GM23338 (cell line): Measurements from ENCODE around the gene LPGAT1. TPM values are rescaled to one million over a fixed set of nuclear protein-coding genes. Genes with fewer than 3 reads are reported as not detected.

Source experiments
- ATAC-seq: fragments of 200-7000 bp; cut with Tn5 transposase; 3 replicates; pipeline ENCODE4 v1.9.1; 2020
- DNase-seq: peaks from one replicate; pipeline ENCODE4 v3.0.0-alpha.2; 2015; ENCODE audit warnings: low spot score
- H2AFZ ChIP-seq: fragments of 200-600 bp; sonication (generic); 2 replicates; pipeline ENCODE4 v1.8.0; 2016; ENCODE audit warnings: antibody characterized with exemption, mild to moderate bottlenecking, moderate library complexity
- H3F3A ChIP-seq: fragments of 200-600 bp; sonication (generic); replicated peaks from 2 replicates; pipeline ENCODE4 v1.8.0; 2017; ENCODE audit warnings: antibody characterized with exemption, mixed run types, low read depth
- H3K27ac ChIP-seq: fragments of 200-600 bp; sonication (generic); 2 replicates; pipeline ENCODE4 v1.6.1; 2016; ENCODE audit warnings: low read depth
- H3K27me3 ChIP-seq: fragments of 200-600 bp; sonication (generic); 2 replicates; pipeline ENCODE4 v1.8.0; 2016; ENCODE audit warnings: mild to moderate bottlenecking, mixed run types, moderate library complexity; ENCODE audit not compliant: insufficient read depth
- H3K36me3 ChIP-seq: fragments of 200-600 bp; sonication (generic); 2 replicates; pipeline ENCODE4 v1.8.0; 2016; ENCODE audit warnings: mild to moderate bottlenecking; ENCODE audit not compliant: insufficient read depth
- H3K4me1 ChIP-seq: fragments of 200-600 bp; sonication (generic); 2 replicates; pipeline ENCODE4 v1.8.0; 2016; ENCODE audit warnings: mild to moderate bottlenecking, moderate library complexity; ENCODE audit not compliant: insufficient read depth
- H3K4me2 ChIP-seq: fragments of 200-600 bp; sonication (generic); 2 replicates; pipeline ENCODE4 v1.7.1; 2017; ENCODE audit warnings: mixed run types
- H3K4me3 ChIP-seq: fragments of 200-600 bp; sonication (generic); 2 replicates; pipeline ENCODE4 v1.6.1; 2016; ENCODE audit warnings: mixed run types
- H3K79me2 ChIP-seq: fragments of 200-600 bp; sonication (generic); replicated peaks from 2 replicates; pipeline ENCODE4 v1.8.0; 2017; ENCODE audit warnings: mild to moderate bottlenecking; ENCODE audit not compliant: insufficient read depth
- H3K9me2 ChIP-seq: fragments of 200-600 bp; sonication (generic); 2 replicates; pipeline ENCODE4 v1.8.0; 2017; ENCODE audit not compliant: insufficient read depth
- H4K20me1 ChIP-seq: fragments of 200-600 bp; sonication (generic); replicated peaks from 2 replicates; pipeline ENCODE4 v1.8.0; 2017; ENCODE audit warnings: mild to moderate bottlenecking; ENCODE audit not compliant: insufficient read depth
- H3K27ac Mint-ChIP-seq: 2 replicates; pipeline ENCODE4 v1.8.0; 2020; ENCODE audit warnings: inconsistent platforms, mild to moderate bottlenecking, moderate library complexity, mixed read lengths
- H3K27me3 Mint-ChIP-seq: 3 replicates; pipeline ENCODE4 v1.8.0; 2022; ENCODE audit warnings: low read depth, mild to moderate bottlenecking, moderate library complexity, mixed read lengths, inconsistent platforms; ENCODE audit not compliant: insufficient read depth, poor library complexity
- H3K36me3 Mint-ChIP-seq: 3 replicates; pipeline ENCODE4 v1.8.0; 2021; ENCODE audit warnings: low read depth, mild to moderate bottlenecking, inconsistent platforms, moderate library complexity, mixed read lengths
- H3K4me1 Mint-ChIP-seq: 3 replicates; pipeline ENCODE4 v1.8.0; 2020; ENCODE audit warnings: mild to moderate bottlenecking, inconsistent platforms, mixed read lengths
- H3K4me3 Mint-ChIP-seq: 3 replicates; pipeline ENCODE4 v1.8.0; 2021; ENCODE audit warnings: moderate library complexity, mild to moderate bottlenecking, inconsistent platforms, mixed read lengths
- H3K9me3 Mint-ChIP-seq: 3 replicates; pipeline ENCODE4 v1.8.0; 2020; ENCODE audit warnings: moderate library complexity, mild to moderate bottlenecking, inconsistent platforms, mixed read lengths
- EZH2 ChIP-seq: fragments of 200-600 bp; sonication (generic); IDR thresholded peaks from one replicate; pipeline ENCODE4 v1.8.0; 2017; ENCODE audit warnings: antibody characterized with exemption, mild to moderate bottlenecking, low read depth; ENCODE audit not compliant: unreplicated experiment
- EZH2phosphoT487 ChIP-seq: fragments of 200-600 bp; sonication (generic); IDR thresholded peaks from one replicate; pipeline ENCODE4 v1.8.1; 2018; ENCODE audit warnings: antibody characterized with exemption; ENCODE audit not compliant: unreplicated experiment
- JUNB ChIP-seq: IDR thresholded peaks from one replicate; pipeline ENCODE4 v1.6.1; 2016; ENCODE audit warnings: antibody characterized with exemption; ENCODE audit not compliant: unreplicated experiment
- NANOG ChIP-seq: IDR thresholded peaks from 2 replicates; pipeline ENCODE4 v1.6.1; 2016; ENCODE audit warnings: antibody characterized with exemption, borderline replicate concordance
- STAT1 ChIP-seq: IDR thresholded peaks from one replicate; pipeline ENCODE4 v1.6.1; 2016; ENCODE audit warnings: antibody characterized with exemption; ENCODE audit not compliant: unreplicated experiment
- ZNF114 ChIP-seq: fragments of 250-450 bp; sonication (Bioruptor Pico); IDR thresholded peaks from 2 replicates; pipeline ENCODE4 v1.5.0; 2020; ENCODE audit warnings: mild to moderate bottlenecking, moderate library complexity
- polyA plus RNA-seq: library from polyadenylated mRNA; unstranded; fragments of >200 nt; fragmentation: Nextera tagmentation; extraction: Ambion mirVana; gene quantifications from 2 replicates; pipeline ENCODE4 v1.2.1, GENCODE V29; 2016
- total RNA-seq: library from RNA; depleted of rRNA; stranded (reverse); fragments of >200 nt; shearing (Covaris generic); gene quantifications from 2 replicates; pipeline ENCODE4 v1.2.3, GENCODE V29; 2014
- TF ChIP-seq, protein P1 (sequence below): fragments of 250-450 bp; sonication (Bioruptor Pico); IDR thresholded peaks from 2 replicates; pipeline ENCODE4 v1.5.0; 2020; ENCODE audit warnings: mild to moderate bottlenecking, moderate library complexity
- TF ChIP-seq, protein P2 (sequence below), 2 experiments: fragments of 200-600 bp in 1 of 2; sonication (generic) in 1 of 2; conservative IDR thresholded peaks; 2 replicates each; pipeline versions ENCODE4 v1.5.1 to v1.6.1; 2016 to 2017; ENCODE audit warnings: antibody characterized with exemption in 2 of 2, low read depth in 2 of 2, mild to moderate bottlenecking in 2 of 2, moderate library complexity in 1 of 2
- TF ChIP-seq, protein P3 (sequence below): IDR thresholded peaks from one replicate; pipeline ENCODE4 v1.6.1; 2018; ENCODE audit warnings: antibody characterized with exemption; ENCODE audit not compliant: unreplicated experiment

The LPGAT1 gene
- total and polyA plus RNA-seq, 2 experiments from 2014 or later = 3.3 to 16.4 TPM

DNA sequence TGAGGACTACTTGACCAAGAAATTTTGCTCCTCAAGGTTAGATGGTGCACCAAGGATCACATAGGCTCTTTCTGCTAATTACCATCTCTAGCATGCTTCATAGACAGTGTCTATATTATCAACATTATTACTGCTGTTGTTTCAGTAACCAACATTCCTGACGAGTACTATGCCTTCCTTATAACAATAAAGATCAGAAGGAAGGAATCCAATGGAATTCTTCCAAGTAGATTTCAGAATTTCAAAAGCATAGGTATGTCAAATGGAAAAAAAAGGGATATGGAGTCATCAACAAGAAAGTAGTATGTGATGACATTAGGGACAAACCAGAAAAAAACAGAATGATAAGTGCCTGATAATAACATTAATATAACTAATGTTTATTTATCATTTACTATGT, 39.6 kb upstream of the LPGAT1 start (continued):
- TF ChIP-seq, protein P1, sequence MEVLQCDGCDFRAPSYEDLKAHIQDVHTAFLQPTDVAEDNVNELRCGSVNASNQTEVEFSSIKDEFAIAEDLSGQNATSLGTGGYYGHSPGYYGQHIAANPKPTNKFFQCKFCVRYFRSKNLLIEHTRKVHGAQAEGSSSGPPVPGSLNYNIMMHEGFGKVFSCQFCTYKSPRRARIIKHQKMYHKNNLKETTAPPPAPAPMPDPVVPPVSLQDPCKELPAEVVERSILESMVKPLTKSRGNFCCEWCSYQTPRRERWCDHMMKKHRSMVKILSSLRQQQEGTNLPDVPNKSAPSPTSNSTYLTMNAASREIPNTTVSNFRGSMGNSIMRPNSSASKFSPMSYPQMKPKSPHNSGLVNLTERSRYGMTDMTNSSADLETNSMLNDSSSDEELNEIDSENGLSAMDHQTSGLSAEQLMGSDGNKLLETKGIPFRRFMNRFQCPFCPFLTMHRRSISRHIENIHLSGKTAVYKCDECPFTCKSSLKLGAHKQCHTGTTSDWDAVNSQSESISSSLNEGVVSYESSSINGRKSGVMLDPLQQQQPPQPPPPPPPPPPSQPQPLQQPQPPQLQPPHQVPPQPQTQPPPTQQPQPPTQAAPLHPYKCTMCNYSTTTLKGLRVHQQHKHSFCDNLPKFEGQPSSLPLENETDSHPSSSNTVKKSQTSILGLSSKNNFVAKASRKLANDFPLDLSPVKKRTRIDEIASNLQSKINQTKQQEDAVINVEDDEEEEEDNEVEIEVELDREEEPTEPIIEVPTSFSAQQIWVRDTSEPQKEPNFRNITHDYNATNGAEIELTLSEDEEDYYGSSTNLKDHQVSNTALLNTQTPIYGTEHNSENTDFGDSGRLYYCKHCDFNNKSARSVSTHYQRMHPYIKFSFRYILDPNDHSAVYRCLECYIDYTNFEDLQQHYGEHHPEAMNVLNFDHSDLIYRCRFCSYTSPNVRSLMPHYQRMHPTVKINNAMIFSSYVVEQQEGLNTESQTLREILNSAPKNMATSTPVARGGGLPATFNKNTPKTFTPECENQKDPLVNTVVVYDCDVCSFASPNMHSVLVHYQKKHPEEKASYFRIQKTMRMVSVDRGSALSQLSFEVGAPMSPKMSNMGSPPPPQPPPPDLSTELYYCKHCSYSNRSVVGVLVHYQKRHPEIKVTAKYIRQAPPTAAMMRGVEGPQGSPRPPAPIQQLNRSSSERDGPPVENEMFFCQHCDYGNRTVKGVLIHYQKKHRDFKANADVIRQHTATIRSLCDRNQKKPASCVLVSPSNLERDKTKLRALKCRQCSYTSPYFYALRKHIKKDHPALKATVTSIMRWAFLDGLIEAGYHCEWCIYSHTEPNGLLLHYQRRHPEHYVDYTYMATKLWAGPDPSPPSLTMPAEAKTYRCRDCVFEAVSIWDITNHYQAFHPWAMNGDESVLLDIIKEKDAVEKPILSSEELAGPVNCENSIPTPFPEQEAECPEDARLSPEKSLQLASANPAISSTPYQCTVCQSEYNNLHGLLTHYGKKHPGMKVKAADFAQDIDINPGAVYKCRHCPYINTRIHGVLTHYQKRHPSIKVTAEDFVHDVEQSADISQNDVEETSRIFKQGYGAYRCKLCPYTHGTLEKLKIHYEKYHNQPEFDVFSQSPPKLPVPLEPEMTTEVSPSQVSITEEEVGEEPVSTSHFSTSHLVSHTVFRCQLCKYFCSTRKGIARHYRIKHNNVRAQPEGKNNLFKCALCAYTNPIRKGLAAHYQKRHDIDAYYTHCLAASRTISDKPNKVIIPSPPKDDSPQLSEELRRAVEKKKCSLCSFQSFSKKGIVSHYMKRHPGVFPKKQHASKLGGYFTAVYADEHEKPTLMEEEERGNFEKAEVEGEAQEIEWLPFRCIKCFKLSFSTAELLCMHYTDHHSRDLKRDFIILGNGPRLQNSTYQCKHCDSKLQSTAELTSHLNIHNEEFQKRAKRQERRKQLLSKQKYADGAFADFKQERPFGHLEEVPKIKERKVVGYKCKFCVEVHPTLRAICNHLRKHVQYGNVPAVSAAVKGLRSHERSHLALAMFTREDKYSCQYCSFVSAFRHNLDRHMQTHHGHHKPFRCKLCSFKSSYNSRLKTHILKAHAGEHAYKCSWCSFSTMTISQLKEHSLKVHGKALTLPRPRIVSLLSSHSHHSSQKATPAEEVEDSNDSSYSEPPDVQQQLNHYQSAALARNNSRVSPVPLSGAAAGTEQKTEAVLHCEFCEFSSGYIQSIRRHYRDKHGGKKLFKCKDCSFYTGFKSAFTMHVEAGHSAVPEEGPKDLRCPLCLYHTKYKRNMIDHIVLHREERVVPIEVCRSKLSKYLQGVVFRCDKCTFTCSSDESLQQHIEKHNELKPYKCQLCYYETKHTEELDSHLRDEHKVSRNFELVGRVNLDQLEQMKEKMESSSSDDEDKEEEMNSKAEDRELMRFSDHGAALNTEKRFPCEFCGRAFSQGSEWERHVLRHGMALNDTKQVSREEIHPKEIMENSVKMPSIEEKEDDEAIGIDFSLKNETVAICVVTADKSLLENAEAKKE (CRISPR knock-in tag) = no peak
- TF ChIP-seq, protein P2, sequence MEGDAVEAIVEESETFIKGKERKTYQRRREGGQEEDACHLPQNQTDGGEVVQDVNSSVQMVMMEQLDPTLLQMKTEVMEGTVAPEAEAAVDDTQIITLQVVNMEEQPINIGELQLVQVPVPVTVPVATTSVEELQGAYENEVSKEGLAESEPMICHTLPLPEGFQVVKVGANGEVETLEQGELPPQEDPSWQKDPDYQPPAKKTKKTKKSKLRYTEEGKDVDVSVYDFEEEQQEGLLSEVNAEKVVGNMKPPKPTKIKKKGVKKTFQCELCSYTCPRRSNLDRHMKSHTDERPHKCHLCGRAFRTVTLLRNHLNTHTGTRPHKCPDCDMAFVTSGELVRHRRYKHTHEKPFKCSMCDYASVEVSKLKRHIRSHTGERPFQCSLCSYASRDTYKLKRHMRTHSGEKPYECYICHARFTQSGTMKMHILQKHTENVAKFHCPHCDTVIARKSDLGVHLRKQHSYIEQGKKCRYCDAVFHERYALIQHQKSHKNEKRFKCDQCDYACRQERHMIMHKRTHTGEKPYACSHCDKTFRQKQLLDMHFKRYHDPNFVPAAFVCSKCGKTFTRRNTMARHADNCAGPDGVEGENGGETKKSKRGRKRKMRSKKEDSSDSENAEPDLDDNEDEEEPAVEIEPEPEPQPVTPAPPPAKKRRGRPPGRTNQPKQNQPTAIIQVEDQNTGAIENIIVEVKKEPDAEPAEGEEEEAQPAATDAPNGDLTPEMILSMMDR (conservative IDR thresholded peaks at IDR 0.05; ENCODE audit: low read depth in 2 of 2) = no peak
- no peak for TF ChIP-seq STAT1

DNA sequence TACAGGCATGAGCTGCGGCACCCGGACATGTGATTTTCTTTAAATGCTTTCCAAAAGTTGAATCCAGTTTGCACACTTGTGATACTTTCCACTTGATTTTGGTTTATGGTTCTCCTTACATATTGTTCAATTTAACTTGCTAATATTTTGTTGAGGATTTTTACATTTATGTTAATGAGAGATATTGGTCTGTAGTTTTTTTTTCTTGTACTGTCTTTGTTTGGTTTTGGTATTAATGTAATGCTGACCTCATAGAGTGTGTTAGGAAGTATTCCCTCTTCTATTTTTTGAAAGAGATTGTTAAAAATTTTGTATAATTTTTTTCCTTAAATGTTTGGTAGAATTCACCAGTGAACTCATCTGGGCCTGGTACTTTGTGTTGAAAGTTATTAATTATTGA, 34.6 kb upstream of the LPGAT1 start:
- Mint-ChIP-seq H3K27me3 (no peaks in the 10 kb centered on the region), H3K36me3 (no peaks in the 10 kb centered on the region), H3K9me3 (peaks cover 7% of the 10 kb centered on the region), H3K4me1 (no peaks in the 10 kb centered on the region), H3K27ac (no peak overlapping the region), H3K4me3 (no peak overlapping the region)
- Histone ChIP-seq H2AFZ (no peak overlapping the region), H3K79me2 (no peaks in the 10 kb centered on the region), H3K4me3 (no peak overlapping the region), H3F3A (no peaks in the 10 kb centered on the region), H3K27ac (no peak overlapping the region), H4K20me1 (no peaks in the 10 kb centered on the region), H3K36me3 (no peaks in the 10 kb centered on the region), H3K4me2 (no peak overlapping the region), H3K4me1 (no peaks in the 10 kb centered on the region), H3K9me2 (no peaks in the 10 kb centered on the region), H3K27me3 (no peaks in the 10 kb centered on the region)
- TF ChIP-seq EZH2 = no peak
- no peak for TF ChIP-seq EZH2phosphoT487
- TF ChIP-seq, protein P2 (conservative IDR thresholded peaks at IDR 0.05; ENCODE audit: low read depth in 2 of 2) = no peak
- TF ChIP-seq, protein P3, sequence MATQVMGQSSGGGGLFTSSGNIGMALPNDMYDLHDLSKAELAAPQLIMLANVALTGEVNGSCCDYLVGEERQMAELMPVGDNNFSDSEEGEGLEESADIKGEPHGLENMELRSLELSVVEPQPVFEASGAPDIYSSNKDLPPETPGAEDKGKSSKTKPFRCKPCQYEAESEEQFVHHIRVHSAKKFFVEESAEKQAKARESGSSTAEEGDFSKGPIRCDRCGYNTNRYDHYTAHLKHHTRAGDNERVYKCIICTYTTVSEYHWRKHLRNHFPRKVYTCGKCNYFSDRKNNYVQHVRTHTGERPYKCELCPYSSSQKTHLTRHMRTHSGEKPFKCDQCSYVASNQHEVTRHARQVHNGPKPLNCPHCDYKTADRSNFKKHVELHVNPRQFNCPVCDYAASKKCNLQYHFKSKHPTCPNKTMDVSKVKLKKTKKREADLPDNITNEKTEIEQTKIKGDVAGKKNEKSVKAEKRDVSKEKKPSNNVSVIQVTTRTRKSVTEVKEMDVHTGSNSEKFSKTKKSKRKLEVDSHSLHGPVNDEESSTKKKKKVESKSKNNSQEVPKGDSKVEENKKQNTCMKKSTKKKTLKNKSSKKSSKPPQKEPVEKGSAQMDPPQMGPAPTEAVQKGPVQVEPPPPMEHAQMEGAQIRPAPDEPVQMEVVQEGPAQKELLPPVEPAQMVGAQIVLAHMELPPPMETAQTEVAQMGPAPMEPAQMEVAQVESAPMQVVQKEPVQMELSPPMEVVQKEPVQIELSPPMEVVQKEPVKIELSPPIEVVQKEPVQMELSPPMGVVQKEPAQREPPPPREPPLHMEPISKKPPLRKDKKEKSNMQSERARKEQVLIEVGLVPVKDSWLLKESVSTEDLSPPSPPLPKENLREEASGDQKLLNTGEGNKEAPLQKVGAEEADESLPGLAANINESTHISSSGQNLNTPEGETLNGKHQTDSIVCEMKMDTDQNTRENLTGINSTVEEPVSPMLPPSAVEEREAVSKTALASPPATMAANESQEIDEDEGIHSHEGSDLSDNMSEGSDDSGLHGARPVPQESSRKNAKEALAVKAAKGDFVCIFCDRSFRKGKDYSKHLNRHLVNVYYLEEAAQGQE = no peak
- no peak for TF ChIP-seq ZNF114
- TF ChIP-seq STAT1 = no peak
- TF ChIP-seq JUNB = no peak
- no peak for TF ChIP-seq NANOG
- DNase-seq (no peak), ATAC-seq (no peak)
